LNCAP (cell line): ENCODE data around the gene CLDN10.

Experiments used
- TF ChIP-seq, protein P1 (sequence below): fragments of 450-650 bp; IDR thresholded peaks from 2 replicates; pipeline ENCODE4 v1.5.1; 2017; ENCODE audit warnings: mild to moderate bottlenecking

CLDN10 gene

DNA sequence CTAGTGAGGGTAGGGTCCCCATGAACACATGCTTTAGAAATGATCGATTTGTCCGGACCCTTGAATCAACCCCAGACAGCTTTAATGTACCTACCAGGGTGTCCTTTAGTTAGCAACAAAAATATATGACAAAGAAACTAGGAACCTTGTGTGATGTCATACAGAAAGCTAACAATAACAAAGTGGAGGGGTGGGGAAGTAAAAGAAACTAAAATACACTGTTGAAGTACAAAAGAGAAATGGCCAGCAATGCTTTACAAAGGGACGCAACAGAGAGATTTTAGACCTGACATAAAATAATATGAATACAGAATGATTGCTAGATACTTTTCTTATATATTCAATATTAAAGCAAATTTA lies 52.0 kb downstream of the CLDN10 start:
- TF ChIP-seq, protein P1, sequence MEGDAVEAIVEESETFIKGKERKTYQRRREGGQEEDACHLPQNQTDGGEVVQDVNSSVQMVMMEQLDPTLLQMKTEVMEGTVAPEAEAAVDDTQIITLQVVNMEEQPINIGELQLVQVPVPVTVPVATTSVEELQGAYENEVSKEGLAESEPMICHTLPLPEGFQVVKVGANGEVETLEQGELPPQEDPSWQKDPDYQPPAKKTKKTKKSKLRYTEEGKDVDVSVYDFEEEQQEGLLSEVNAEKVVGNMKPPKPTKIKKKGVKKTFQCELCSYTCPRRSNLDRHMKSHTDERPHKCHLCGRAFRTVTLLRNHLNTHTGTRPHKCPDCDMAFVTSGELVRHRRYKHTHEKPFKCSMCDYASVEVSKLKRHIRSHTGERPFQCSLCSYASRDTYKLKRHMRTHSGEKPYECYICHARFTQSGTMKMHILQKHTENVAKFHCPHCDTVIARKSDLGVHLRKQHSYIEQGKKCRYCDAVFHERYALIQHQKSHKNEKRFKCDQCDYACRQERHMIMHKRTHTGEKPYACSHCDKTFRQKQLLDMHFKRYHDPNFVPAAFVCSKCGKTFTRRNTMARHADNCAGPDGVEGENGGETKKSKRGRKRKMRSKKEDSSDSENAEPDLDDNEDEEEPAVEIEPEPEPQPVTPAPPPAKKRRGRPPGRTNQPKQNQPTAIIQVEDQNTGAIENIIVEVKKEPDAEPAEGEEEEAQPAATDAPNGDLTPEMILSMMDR, result no peak

DNA sequence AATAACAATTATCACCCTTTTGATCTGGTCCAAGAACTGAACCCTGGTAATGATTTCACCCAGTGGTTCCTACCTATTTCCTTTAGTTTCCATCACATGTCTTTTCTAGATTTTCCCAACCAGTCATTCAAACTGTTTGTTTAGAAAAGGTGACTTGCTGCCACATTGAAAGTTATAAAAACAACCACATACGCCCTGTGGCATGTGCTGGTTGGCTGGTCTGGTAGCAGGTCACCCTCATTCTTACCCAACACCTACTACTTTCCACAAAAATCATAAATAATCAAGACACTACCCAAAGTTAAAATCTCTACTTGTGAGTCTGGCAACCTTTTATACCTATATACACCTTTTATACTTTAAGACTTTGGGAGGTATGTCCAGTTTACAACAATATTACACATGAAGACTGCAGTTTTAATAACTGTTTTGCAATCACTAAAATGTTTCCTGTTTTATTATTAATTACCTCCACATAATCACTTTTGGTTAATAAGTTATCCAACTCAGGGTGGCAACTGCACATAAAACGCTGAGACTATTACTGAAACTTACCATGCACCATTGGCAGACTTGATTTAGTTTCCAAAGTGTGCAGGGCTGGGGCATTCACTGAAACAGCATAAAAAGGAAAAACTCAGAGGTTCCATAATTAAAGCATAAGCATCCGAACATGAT lies 53.1 kb downstream of the CLDN10 start:
- TF ChIP-seq, protein P1, result no peak

DNA sequence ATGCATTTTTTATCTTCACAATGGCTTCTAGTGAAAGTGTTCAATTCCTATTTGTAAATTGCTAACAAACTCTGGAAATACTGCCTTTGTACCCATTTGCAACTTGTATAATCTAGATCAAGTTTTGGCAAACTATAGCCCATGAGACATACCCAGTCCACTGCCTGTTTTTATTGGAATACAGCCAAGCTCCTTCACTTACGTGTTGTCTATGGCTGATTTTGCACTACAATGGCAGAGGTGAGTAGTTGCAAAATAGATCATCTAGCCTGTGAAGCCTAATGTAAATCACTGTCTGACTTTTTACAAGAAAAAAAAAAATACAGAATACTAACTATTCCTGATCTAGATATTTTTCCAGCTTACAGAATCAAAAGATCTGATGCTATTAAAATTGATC lies 54.8 kb downstream of the CLDN10 start:
- TF ChIP-seq, protein P1, result no peak

DNA sequence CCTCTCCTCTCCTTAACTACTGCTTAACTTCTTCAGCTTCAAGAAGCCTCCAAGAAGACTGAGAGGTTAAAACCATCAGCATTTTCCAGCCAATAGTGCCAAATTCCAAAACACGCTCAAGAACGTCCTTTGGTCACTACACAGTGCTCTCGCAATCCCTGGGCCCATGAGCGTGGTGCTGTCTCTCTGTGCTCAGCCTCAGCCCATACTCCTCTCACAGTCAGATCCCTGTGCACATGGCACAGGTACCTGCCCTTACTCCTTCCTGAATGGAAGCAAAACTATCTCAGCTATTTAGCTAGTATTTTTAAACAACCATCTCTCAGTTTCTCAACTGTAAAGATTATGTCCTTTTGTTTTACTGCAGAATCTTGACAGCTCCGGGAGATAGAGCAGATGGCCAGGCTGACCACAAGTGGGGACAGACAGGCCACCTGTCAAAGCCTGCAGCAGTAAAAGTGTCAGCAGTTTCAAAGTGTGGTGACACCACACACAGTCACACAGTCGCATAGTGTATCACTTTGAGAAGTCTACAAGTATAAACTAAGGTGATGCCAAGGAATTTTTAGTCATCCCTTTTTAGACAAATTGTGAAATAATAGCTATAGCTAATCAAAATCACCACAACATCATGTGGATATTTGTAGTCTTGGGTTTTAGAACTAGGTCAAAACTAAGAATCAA lies 56.3 kb downstream of the CLDN10 start:
- TF ChIP-seq, protein P1, result no peak

DNA sequence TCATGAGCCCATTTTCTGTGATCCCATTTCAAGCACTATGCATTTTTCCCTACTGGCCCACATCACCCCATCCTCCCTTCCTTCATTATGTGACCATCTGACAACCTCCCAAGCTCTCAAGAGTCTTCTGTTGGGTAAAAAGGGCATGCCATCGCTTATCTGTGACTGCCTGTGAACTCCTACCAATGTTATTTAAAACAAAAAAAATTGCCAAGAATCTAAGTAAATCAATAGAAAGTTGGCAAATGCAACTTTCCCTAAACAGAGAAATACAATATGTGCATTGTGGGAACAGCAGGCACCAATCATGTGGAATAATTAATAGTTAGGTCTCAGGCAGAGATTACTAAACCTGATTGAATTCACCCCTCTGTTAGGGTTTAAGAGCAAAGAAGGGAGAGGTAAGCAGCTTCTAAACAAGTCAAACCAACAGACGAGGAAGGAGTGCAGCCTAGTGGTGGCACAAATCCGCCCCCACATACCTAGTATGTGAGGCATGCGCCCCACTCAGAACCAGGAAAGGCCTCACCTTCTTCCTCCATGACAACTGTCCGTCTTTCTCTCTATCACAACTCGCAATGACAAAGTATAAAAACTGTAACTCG lies 62.2 kb downstream of the CLDN10 start:
- TF ChIP-seq, protein P1, result no peak

DNA sequence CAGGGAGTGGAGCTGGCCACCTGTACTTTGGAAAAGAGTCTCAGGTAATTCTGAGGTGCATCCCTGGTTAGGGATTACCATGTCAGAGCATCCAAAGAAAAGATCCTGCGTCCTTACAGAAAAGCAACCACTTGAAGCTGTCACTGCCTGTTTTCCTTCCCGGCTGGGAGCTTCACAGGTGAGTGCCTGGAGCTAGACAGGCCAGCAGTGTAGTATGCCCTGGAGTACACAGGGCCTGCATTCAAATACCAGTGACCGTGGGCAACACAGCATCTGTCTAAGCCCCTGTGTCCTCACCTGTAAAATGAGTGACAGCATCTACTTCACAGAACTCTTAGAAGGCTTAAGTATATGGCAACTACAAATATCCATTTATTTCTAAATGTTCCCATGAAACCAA lies 63.0 kb downstream of the CLDN10 start:
- TF ChIP-seq, protein P1, result no peak

DNA sequence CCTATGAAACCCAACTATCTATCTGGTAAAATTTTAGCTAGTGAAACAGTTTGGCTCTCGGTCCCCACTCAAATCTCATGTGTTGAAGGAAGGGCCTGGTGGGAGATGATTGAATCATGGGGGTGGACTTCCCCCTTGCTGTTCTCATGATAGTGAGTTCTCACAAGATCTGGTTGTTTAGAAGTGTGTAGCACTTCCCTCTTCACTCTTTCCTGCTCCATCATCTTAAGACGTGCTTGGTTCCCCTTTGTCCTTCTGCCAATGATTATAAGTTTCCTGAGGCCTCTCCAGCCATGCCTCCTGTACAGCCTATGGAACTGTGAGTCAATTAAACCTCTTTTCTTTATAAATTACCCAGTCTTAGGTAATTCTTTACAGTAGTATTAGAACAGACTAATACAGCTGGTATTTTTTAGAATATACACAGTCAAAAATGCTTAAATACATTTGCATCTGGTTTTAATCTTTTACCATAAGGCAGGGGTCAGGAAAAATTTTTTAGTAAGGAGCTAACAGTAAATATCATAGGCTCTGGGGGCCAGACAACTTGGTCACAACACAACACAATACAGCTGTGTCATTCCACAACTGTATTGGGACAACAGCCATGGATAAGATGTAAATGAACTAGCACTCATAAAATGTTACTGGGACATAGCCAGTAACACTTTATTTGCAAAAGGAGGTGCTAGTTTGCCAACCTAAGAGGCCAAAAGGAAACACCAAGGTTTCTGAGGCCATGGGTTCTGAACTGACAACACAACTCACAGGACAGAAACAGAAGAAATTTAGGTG lies 67.7 kb downstream of the CLDN10 start:
- TF ChIP-seq, protein P1, result no peak
